Peyer's patch (tissue), 4 donors: ENCODE measurements around the gene FXYD3.

Source experiments
- POLR2A ChIP-seq, 2 donors: fragments of 450-650 bp; IDR thresholded peaks; one replicate each; pipeline ENCODE4 v1.5.1; 2017; ENCODE audit warnings: antibody characterized with exemption in 2 of 2, mild to moderate bottlenecking in 2 of 2, moderate library complexity in 2 of 2
- TF ChIP-seq, protein P1 (sequence below), 6 experiments: fragments of 450-650 bp in 4 of 6; fragments of 200-600 bp in 2 of 6; sonication (generic) in 1 of 6; IDR thresholded peaks; one replicate each; pipeline ENCODE4 v1.5.1; 2017 to 2019; ENCODE audit warnings: antibody characterized with exemption in 6 of 6, mild to moderate bottlenecking in 3 of 6, moderate library complexity in 1 of 6

DNA sequence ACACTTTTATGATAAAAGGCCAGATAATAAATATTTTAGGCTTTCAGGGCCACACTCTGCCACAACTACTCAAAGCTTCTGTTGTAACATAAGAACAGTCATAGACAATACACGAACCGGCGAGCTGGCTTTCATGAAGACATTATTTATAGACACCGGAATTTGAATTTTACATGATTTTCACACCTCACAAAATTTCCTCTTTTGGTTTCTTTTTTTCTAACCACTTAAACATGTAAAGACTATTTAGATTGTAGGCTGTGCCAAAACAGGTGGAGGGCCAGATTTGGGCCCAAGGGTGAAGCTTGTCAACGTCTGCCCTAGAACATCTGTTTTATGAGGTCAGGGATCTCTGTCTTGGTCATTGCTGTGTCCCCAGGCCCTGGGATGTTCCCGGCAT lies 29.7 kb upstream of the FXYD3 start:
- TF ChIP-seq POLR2A (IDR thresholded peaks at IDR 0.05), result no peak
- TF ChIP-seq, protein P1, sequence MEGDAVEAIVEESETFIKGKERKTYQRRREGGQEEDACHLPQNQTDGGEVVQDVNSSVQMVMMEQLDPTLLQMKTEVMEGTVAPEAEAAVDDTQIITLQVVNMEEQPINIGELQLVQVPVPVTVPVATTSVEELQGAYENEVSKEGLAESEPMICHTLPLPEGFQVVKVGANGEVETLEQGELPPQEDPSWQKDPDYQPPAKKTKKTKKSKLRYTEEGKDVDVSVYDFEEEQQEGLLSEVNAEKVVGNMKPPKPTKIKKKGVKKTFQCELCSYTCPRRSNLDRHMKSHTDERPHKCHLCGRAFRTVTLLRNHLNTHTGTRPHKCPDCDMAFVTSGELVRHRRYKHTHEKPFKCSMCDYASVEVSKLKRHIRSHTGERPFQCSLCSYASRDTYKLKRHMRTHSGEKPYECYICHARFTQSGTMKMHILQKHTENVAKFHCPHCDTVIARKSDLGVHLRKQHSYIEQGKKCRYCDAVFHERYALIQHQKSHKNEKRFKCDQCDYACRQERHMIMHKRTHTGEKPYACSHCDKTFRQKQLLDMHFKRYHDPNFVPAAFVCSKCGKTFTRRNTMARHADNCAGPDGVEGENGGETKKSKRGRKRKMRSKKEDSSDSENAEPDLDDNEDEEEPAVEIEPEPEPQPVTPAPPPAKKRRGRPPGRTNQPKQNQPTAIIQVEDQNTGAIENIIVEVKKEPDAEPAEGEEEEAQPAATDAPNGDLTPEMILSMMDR (IDR thresholded peaks at IDR 0.05), result no peak
